Endothelial cell of umbilical vein (primary cell): Measurements from ENCODE around the gene NEDD4L. TPM values are rescaled to one million over a fixed set of nuclear protein-coding genes. Genes with fewer than 3 reads are reported as not detected.

Experiments
- BruUV-seq: library from RNA; stranded (reverse); fragments of 400-500 nt; replicated peaks from 2 replicates; lab custom pipeline; 2021; lab: Mats Ljungman, UMichigan
- CTCF ChIA-PET: fragments of 300-600, 350-600 bp; sonication (Branson Sonifier 250); formaldehyde crosslinking; loops from one replicate; lab custom pipeline; 2021; ENCODE audit warnings: antibody characterized with exemption, inconsistent platforms; lab: Charles Lee
- POLR2A ChIA-PET: fragments of 300-600, 350-600 bp; sonication (Branson Sonifier 250); formaldehyde crosslinking; loops from one replicate; lab custom pipeline; 2021; ENCODE audit warnings: antibody characterized with exemption, inconsistent platforms; lab: Charles Lee
- DNase-seq: peaks from one replicate; pipeline ENCODE4 v3.0.0-alpha.2; 2011; ENCODE audit warnings: low read depth, low spot score
- FAIRE-seq: peaks from 2 replicates; lab custom pipeline; 2011; peaks lifted over from hg19 to GRCh38; lab: Jason Lieb, UNC
- H2AFZ ChIP-seq: 2 replicates; pipeline ENCODE4 v1.6.0; 2012; ENCODE audit warnings: low read depth, low read length, control low read depth, inconsistent platforms
- H3K27ac ChIP-seq: 2 replicates; pipeline ENCODE4 v1.5.1; 2011; ENCODE audit warnings: low read depth, mild to moderate bottlenecking, control low read depth, low read length, moderate library complexity; ENCODE audit not compliant: insufficient read depth
- H3K27me3 ChIP-seq, 2 experiments: 2 replicates each; pipeline versions ENCODE4 v1.6.0 to v1.6.1; 2011; ENCODE audit warnings: low read length in 2 of 2, mixed read lengths in 1 of 2; ENCODE audit not compliant: control insufficient read depth in 2 of 2, insufficient read depth in 2 of 2
- H3K36me3 ChIP-seq, 2 experiments: 2 replicates in 1 of 2; 3 replicates in 1 of 2; pipeline ENCODE4 v1.5.1; 2011; ENCODE audit warnings: low read length in 2 of 2, mild to moderate bottlenecking in 1 of 2, moderate library complexity in 1 of 2; ENCODE audit not compliant: control insufficient read depth in 2 of 2, insufficient read depth in 2 of 2; ENCODE audit errors: extremely low read depth in 1 of 2
- H3K4me1 ChIP-seq: 3 replicates; pipeline ENCODE4 v1.5.1; 2011; ENCODE audit warnings: mild to moderate bottlenecking, low read length; ENCODE audit not compliant: control insufficient read depth, insufficient read depth; ENCODE audit errors: extremely low read depth
- H3K4me2 ChIP-seq: 2 replicates; pipeline ENCODE4 v1.6.1; 2011; ENCODE audit warnings: low read length, control low read depth, mixed read lengths; ENCODE audit not compliant: insufficient read depth
- H3K4me3 ChIP-seq, 3 experiments: fragments of 200-600 bp in 1 of 3; sonication (generic), shearing (Covaris generic) in 1 of 3; replicated peaks in 1 of 3; 2 replicates each; pipeline ENCODE4 v1.5.1; 2011 to 2016; ENCODE audit warnings: control low read depth in 3 of 3, low read length in 3 of 3, mild to moderate bottlenecking in 2 of 3, inconsistent platforms in 1 of 3, low read depth in 1 of 3, moderate library complexity in 1 of 3; ENCODE audit not compliant: insufficient read depth in 1 of 3
- H3K79me2 ChIP-seq: 2 replicates; pipeline ENCODE4 v1.6.0; 2012; ENCODE audit warnings: low read length, inconsistent platforms; ENCODE audit not compliant: control insufficient read depth, insufficient read depth
- H3K9ac ChIP-seq: replicated peaks from 2 replicates; pipeline ENCODE3; 2011; ENCODE audit warnings: low read length, control low read depth; ENCODE audit not compliant: insufficient read depth; ENCODE audit errors: extremely low read depth
- H3K9me1 ChIP-seq: replicated peaks from 3 replicates; pipeline ENCODE4 v1.6.0; 2011; ENCODE audit warnings: mild to moderate bottlenecking, low read length; ENCODE audit not compliant: control insufficient read depth, insufficient read depth; ENCODE audit errors: extremely low read depth
- H3K9me3 ChIP-seq: replicated peaks from 2 replicates; pipeline ENCODE4 v1.5.1; 2012; ENCODE audit warnings: low read length, inconsistent platforms; ENCODE audit not compliant: control insufficient read depth, insufficient read depth
- H4K20me1 ChIP-seq: replicated peaks from 2 replicates; pipeline ENCODE3; 2011; ENCODE audit warnings: mild to moderate bottlenecking, low read length; ENCODE audit not compliant: control insufficient read depth, insufficient read depth; ENCODE audit errors: extremely low read depth
- EZH2 ChIP-seq: IDR thresholded peaks from 2 replicates; pipeline ENCODE4 v1.6.1; 2012; ENCODE audit warnings: borderline replicate concordance, low read depth, mild to moderate bottlenecking, moderate library complexity, low read length, inconsistent platforms; ENCODE audit not compliant: severe bottlenecking
- FOS ChIP-seq: IDR thresholded peaks from 2 replicates; pipeline ENCODE4 v1.6.1; 2011; ENCODE audit warnings: mild to moderate bottlenecking, low read length, moderate library complexity, borderline replicate concordance; ENCODE audit not compliant: insufficient read depth
- GATA2 ChIP-seq: IDR thresholded peaks from 2 replicates; pipeline ENCODE4 v1.7.0; 2011; ENCODE audit warnings: low read depth, mild to moderate bottlenecking, moderate library complexity, mixed read lengths, low read length; ENCODE audit not compliant: insufficient read length, insufficient read depth
- JUN ChIP-seq: IDR thresholded peaks from 2 replicates; pipeline ENCODE4 v1.6.1; 2011; ENCODE audit warnings: borderline replicate concordance, low read depth; ENCODE audit not compliant: insufficient read length, insufficient read depth
- MYC ChIP-seq: IDR thresholded peaks from one replicate; pipeline ENCODE4 v1.6.1; 2011; ENCODE audit warnings: mild to moderate bottlenecking, low read depth, low read length
- POLR2A ChIP-seq: IDR thresholded peaks from 2 replicates; pipeline ENCODE4 v1.6.1; 2012; ENCODE audit warnings: low read depth, mild to moderate bottlenecking, control low read depth, low read length
- POLR2AphosphoS5 ChIP-seq: IDR thresholded peaks from 2 replicates; pipeline ENCODE4 v1.6.1; 2012; ENCODE audit warnings: low read depth, mild to moderate bottlenecking, control low read depth, low read length, moderate library complexity; ENCODE audit not compliant: insufficient read depth
- dilution Hi-C: fragments of 300-500 bp; cut with MboI; formaldehyde crosslinking; loops from one replicate; pipeline ENCODE4 v1.15.0; 2019; ENCODE audit warnings: low sequenced_read_pairs; ENCODE audit not compliant: extremely low pct_ligation_motif_present
- intact Hi-C: fragments of 100-400 bp; cut with micrococcal nuclease; formaldehyde crosslinking; loops from one replicate; pipeline ENCODE4 v1.10.0; 2022
- polyA plus RNA-seq, 4 experiments: library from polyadenylated mRNA; depleted of rRNA in 3 of 4; stranded (reverse) in 3 of 4; unstranded in 1 of 4; fragments of >200 nt; gene quantifications; 2 replicates each; pipeline versions ENCODE4 v1.2.1 to v1.2.3, GENCODE V29; 2011 to 2012; ENCODE audit warnings: missing spikeins in 1 of 4
- total RNA-seq: library from RNA; stranded (reverse); gene quantifications from 2 replicates; pipeline ENCODE4 v1.2.3, GENCODE V29; 2021
- TF ChIP-seq, protein P1 (sequence below), 2 donors: IDR thresholded peaks; 1 replicate in 1 of 2; 2 replicates in 1 of 2; pipeline ENCODE4 v1.5.1; 2011; ENCODE audit warnings: low read length in 2 of 2, mild to moderate bottlenecking in 2 of 2, moderate library complexity in 2 of 2, control low read depth in 1 of 2, inconsistent platforms in 1 of 2, low read depth in 1 of 2; ENCODE audit not compliant: insufficient read depth in 1 of 2; ENCODE audit errors: extremely low read depth in 1 of 2
- TF ChIP-seq, protein P2 (sequence below): IDR thresholded peaks from 2 replicates; pipeline ENCODE4 v1.6.1; 2011; ENCODE audit not compliant: insufficient read depth, insufficient read length

Gene NEDD4L
- total and polyA plus RNA-seq, 2 donors (not counting 3 experiments of a cell fraction or from before 2014, with no cell fraction given), result 20.5 to 78.9 TPM

DNA sequence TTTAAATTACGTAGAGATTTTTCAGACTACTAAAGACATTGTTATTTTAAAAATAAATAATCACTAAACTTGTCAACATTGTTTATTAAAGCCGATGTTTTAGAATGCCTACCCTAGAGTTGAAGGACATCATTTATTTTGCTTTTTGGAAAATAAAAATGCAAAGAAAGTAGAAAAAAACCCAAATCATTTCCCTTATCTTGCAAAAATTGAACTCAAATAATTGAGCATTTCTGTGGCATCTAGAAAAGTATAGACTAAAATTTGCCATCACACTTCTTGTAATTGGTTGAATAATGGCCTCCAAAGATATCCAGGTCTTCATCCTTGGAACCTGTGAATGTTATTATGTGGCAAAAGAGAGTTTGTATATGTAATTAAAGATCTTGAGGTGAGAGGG is 9.7 kb upstream of the NEDD4L start:
- ChIA-PET POLR2A (no interaction called here), CTCF (no interaction called here)
- Histone ChIP-seq H3K4me1 (no peaks in the 10 kb centered on the region), H3K79me2 (no peaks in the 10 kb centered on the region), H3K4me3 (no peak overlapping the region), H4K20me1 (no peaks in the 10 kb centered on the region), H3K36me3 (no peaks in the 10 kb centered on the region), H3K9me1 (no peaks in the 10 kb centered on the region), H3K4me2 (no peak overlapping the region), H3K27me3 (peaks cover 11 to 16% of the 10 kb centered on the region in 2 experiments), H3K9me3 (no peaks in the 10 kb centered on the region), H3K9ac (no peak overlapping the region), H2AFZ (no peak overlapping the region), H3K27ac (no peak overlapping the region)
- dilution Hi-C loops (no loop called here), intact Hi-C loops (no loop called here)
- DNase-seq (no peak), FAIRE-seq (no peak)
- no TSS peak for BruUV-seq
- TF ChIP-seq MYC, result no peak
- no peak for TF ChIP-seq POLR2AphosphoS5
- TF ChIP-seq FOS, result no peak

DNA sequence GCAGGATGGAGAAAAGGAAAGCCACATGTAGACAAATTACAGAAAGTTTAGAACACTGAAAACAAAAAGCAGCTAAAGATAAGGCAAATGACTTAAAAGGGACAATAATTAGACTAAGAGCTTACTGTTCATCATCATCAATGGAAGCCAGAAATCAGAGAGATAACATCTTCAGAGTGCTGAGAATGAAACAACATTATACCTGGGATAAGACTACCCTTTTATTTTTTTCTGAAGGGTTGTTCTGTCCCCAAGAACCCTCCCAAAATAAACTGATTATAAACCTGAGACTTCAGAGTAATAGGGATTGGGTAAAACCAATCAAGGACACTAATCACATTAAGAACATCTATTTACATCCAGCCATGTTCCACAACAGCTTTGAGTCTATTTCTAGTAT is 6.9 kb upstream of the NEDD4L start:
- H3K9me3 ChIP-seq, result no peaks in the 10 kb centered on the region
- dilution Hi-C loops (no loop called here), intact Hi-C loops (no loop called here)
- ChIA-PET POLR2A (no interaction called here), CTCF (interaction anchor here (1.9 to 4.2 kb wide), 2 partner anchors 13 to 85 kb away, joined by 5 to 15 read pairs; no protein-coding TSS in a partner anchor)
- H3K4me2 ChIP-seq, result no peak overlapping the region
- H4K20me1 ChIP-seq, result no peaks in the 10 kb centered on the region
- DNase-seq (no peak), FAIRE-seq (no peak)
- H3K79me2 ChIP-seq, result no peaks in the 10 kb centered on the region
- no peak overlapping the region for H2AFZ ChIP-seq
- H3K9ac ChIP-seq, result no peak overlapping the region
- BruUV-seq, result no TSS peak
- H3K27me3 ChIP-seq, result peaks cover 4 to 7% of the 10 kb centered on the region in 2 experiments
- no peak overlapping the region for H3K27ac ChIP-seq
- no peak overlapping the region for H3K4me3 ChIP-seq
- H3K36me3 ChIP-seq, result no peaks in the 10 kb centered on the region
- H3K9me1 ChIP-seq, result no peaks in the 10 kb centered on the region
- TF ChIP-seq, protein P1, sequence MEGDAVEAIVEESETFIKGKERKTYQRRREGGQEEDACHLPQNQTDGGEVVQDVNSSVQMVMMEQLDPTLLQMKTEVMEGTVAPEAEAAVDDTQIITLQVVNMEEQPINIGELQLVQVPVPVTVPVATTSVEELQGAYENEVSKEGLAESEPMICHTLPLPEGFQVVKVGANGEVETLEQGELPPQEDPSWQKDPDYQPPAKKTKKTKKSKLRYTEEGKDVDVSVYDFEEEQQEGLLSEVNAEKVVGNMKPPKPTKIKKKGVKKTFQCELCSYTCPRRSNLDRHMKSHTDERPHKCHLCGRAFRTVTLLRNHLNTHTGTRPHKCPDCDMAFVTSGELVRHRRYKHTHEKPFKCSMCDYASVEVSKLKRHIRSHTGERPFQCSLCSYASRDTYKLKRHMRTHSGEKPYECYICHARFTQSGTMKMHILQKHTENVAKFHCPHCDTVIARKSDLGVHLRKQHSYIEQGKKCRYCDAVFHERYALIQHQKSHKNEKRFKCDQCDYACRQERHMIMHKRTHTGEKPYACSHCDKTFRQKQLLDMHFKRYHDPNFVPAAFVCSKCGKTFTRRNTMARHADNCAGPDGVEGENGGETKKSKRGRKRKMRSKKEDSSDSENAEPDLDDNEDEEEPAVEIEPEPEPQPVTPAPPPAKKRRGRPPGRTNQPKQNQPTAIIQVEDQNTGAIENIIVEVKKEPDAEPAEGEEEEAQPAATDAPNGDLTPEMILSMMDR (IDR thresholded peaks at IDR 0.05; ENCODE audit: extremely low read depth in 1 of 2, insufficient read depth in 1 of 2, low read depth in 1 of 2, low read length in 2 of 2), result no peak
- TF ChIP-seq JUN (no peak), POLR2A (no peak), EZH2 (no peak), GATA2 (no peak), MYC (no peak), POLR2AphosphoS5 (no peak), FOS (no peak)
- TF ChIP-seq, protein P2, sequence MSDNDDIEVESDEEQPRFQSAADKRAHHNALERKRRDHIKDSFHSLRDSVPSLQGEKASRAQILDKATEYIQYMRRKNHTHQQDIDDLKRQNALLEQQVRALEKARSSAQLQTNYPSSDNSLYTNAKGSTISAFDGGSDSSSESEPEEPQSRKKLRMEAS, result no peak
- no peaks in the 10 kb centered on the region for H3K4me1 ChIP-seq
